HG03108 (cell line): ENCODE results near the gene SPCS1.
"Not testable (repeated sequence)": the region's sequence is repeated elsewhere in the genome, so short reads cannot be mapped to it uniquely, and the experiment has no call there.

Experiments used
- ATAC-seq: cut with Tn5 transposase; IDR thresholded peaks from one replicate; pipeline ENCODE4 v1.9.1; 2021; ENCODE audit warnings: moderate library complexity; ENCODE audit not compliant: unreplicated experiment

SPCS1 gene

GRCh38 chr3:52728753-52729152, 22.8 kb downstream of the SPCS1 start:
- ATAC-seq = not testable (repeated sequence)

GRCh38 chr3:52730681-52731080, 24.8 kb downstream of the SPCS1 start:
- ATAC-seq = no peak

GRCh38 chr3:52731590-52731989, 25.7 kb downstream of the SPCS1 start:
- no peak for ATAC-seq

- no peak for ATAC-seq
Observed at GRCh38 chr3:52733256-52733891, 27.5 kb downstream of the SPCS1 start.

- no peak for ATAC-seq
Observed at GRCh38 chr3:52739730-52740129, 33.8 kb downstream of the SPCS1 start.

- no peak for ATAC-seq
Observed at GRCh38 chr3:52742418-52743041, 36.6 kb downstream of the SPCS1 start.

DNA sequence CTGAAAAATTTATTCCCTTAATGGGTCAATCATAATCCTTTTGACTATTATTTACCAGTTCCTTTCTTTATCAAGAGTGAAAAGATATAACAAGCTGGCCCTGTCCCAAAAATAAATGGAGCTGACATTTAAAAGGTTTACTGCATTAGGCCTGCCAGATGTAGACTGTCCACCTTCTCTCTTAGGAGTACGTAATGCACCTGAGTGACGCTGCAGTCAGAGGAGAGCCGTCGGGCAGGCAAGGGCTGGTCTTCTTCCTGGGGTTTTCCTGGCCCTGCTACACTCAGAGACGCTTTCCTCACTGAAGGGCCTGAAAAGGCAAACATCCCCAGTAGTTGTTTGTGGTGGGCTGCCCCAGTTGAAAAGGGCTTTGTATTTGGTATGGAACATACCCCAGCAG, 37.2 kb downstream of the SPCS1 start:
- ATAC-seq = no peak

- no peak for ATAC-seq
Observed at GRCh38 chr3:52743721-52744120, 37.8 kb downstream of the SPCS1 start.

DNA sequence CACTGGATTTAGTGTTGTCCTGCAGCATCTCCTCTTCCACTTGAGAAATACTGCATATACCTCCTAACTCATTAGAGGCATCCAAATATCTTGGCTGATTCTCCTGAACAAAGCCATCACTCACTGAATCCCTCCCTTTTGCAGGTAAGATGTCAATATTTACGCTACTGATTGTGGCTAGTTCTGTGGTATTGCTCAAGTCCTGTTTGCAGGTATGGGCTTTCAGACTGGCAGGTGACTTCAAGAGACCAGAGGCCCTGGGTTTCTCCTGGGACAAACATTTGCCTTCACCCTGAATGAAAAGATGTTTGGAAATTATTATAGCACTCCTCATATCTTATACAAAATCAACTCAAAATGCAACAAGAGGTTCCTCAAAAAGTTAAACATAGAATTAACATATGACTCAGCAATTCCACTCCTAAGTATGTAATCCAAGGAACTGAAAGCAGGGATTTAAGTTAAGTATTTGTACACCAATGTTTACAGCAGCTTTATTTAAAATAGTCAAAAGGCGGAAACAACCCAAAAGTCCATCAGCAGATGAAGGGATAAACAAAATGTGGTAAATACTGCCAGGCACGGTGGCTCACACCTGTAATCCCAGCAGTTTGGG, 46.2 kb downstream of the SPCS1 start:
- no peak for ATAC-seq

GRCh38 chr3:52754373-52754772, 48.5 kb downstream of the SPCS1 start:
- ATAC-seq = no peak

- ATAC-seq = no peak
Observed at GRCh38 chr3:52756141-52756540, 50.2 kb downstream of the SPCS1 start.
